ENCODE results near the gene FREM3.

FREM3 gene

GRCh38 chr4:143598816-143599215 is 101.7 kb downstream of the FREM3 start:
- H3K36me3 ChIP-seq (ENCODE audit: low read length) = no peaks in the 10 kb centered on the region
- H3F3A ChIP-seq (ENCODE audit: insufficient read depth) = no peaks in the 10 kb centered on the region
- H3K9me3 ChIP-seq (ENCODE audit: insufficient read depth, low read length) = no peaks in the 10 kb centered on the region
- no peaks in the 10 kb centered on the region for H3K27me3 ChIP-seq (ENCODE audit: low read length)
- H3K27ac ChIP-seq (ENCODE audit: low read depth, low read length) = no peak overlapping the region
- TF ChIP-seq EZH2phosphoT487 (conservative IDR thresholded peaks at IDR 0.05; ENCODE audit: low read length) = no peak
- no peak for TF ChIP-seq CTCF (IDR thresholded peaks at IDR 0.05; ENCODE audit: insufficient read depth, low read length, poor library complexity, severe bottlenecking)
- no peaks in the 10 kb centered on the region for H3K9me2 ChIP-seq (replicated peaks; ENCODE audit: insufficient read depth, low read length)
- H2AFZ ChIP-seq (ENCODE audit: low read depth, low read length, severe bottlenecking) = no peak overlapping the region
- no peaks in the 10 kb centered on the region for H4K20me1 ChIP-seq (ENCODE audit: low read depth, low read length)
- no peak overlapping the region for H3K4me2 ChIP-seq (ENCODE audit: low read depth, low read length, poor library complexity, severe bottlenecking)
- no peak overlapping the region for H3K4me3 ChIP-seq (ENCODE audit: insufficient read depth, low read length, poor library complexity, severe bottlenecking)
- no peaks in the 10 kb centered on the region for H3K79me2 ChIP-seq (ENCODE audit: insufficient read depth, low read length)
- no peak overlapping the region for H3K9ac ChIP-seq (ENCODE audit: low read length)

GRCh38 chr4:143597276-143597675 is 103.2 kb downstream of the FREM3 start:
- H3K9me2 ChIP-seq (replicated peaks; ENCODE audit: insufficient read depth, low read length) = no peaks in the 10 kb centered on the region
- no peak overlapping the region for H3K9ac ChIP-seq (ENCODE audit: low read length)
- no peak overlapping the region for H3K4me2 ChIP-seq (ENCODE audit: low read depth, low read length, poor library complexity, severe bottlenecking)
- no peak overlapping the region for H2AFZ ChIP-seq (ENCODE audit: low read depth, low read length, severe bottlenecking)
- H3K9me3 ChIP-seq (ENCODE audit: insufficient read depth, low read length) = no peaks in the 10 kb centered on the region
- no peaks in the 10 kb centered on the region for H3F3A ChIP-seq (ENCODE audit: insufficient read depth)
- no peaks in the 10 kb centered on the region for H3K79me2 ChIP-seq (ENCODE audit: insufficient read depth, low read length)
- no peak overlapping the region for H3K4me3 ChIP-seq (ENCODE audit: insufficient read depth, low read length, poor library complexity, severe bottlenecking)
- TF ChIP-seq EZH2phosphoT487 (conservative IDR thresholded peaks at IDR 0.05; ENCODE audit: low read length) = no peak
- TF ChIP-seq CTCF (IDR thresholded peaks at IDR 0.05; ENCODE audit: insufficient read depth, low read length, poor library complexity, severe bottlenecking) = no peak
- H3K27me3 ChIP-seq (ENCODE audit: low read length) = no peaks in the 10 kb centered on the region
- H4K20me1 ChIP-seq (ENCODE audit: low read depth, low read length) = no peaks in the 10 kb centered on the region
- no peak overlapping the region for H3K27ac ChIP-seq (ENCODE audit: low read depth, low read length)
- no peaks in the 10 kb centered on the region for H3K36me3 ChIP-seq (ENCODE audit: low read length)

DNA sequence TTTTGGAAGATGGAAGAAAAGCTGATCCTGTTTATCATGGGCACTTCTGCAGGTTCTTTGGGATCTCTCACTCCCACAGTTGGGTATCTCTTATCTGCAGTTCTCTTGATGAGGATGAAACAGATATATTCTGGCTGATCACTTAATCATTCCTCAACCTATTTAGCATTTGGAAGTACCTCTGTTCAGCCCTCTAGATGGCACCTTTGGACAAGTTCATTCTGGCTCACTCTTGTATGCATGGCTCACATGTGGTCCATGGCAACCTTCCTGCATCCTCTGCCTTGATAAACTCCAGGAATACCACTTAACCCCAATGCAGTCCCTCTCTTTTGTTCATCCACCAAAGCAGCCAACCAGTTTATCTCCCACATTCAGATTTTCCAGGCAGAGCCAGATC is 112.8 kb downstream of the FREM3 start:
- no peaks in the 10 kb centered on the region for H3K36me3 ChIP-seq (ENCODE audit: low read length)
- no peaks in the 10 kb centered on the region for H3K79me2 ChIP-seq (ENCODE audit: insufficient read depth, low read length)
- no peaks in the 10 kb centered on the region for H3F3A ChIP-seq (ENCODE audit: insufficient read depth)
- no peak overlapping the region for H3K9ac ChIP-seq (ENCODE audit: low read length)
- no peaks in the 10 kb centered on the region for H3K27me3 ChIP-seq (ENCODE audit: low read length)
- no peak overlapping the region for H3K4me3 ChIP-seq (ENCODE audit: insufficient read depth, low read length, poor library complexity, severe bottlenecking)
- TF ChIP-seq EZH2phosphoT487 (conservative IDR thresholded peaks at IDR 0.05; ENCODE audit: low read length) = no peak
- no peak for TF ChIP-seq CTCF (IDR thresholded peaks at IDR 0.05; ENCODE audit: insufficient read depth, low read length, poor library complexity, severe bottlenecking)
- H4K20me1 ChIP-seq (ENCODE audit: low read depth, low read length) = no peaks in the 10 kb centered on the region
- no peak overlapping the region for H2AFZ ChIP-seq (ENCODE audit: low read depth, low read length, severe bottlenecking)
- no peaks in the 10 kb centered on the region for H3K9me2 ChIP-seq (replicated peaks; ENCODE audit: insufficient read depth, low read length)
- no peak overlapping the region for H3K27ac ChIP-seq (ENCODE audit: low read depth, low read length)
- H3K9me3 ChIP-seq (ENCODE audit: insufficient read depth, low read length) = no peaks in the 10 kb centered on the region
- no peak overlapping the region for H3K4me2 ChIP-seq (ENCODE audit: low read depth, low read length, poor library complexity, severe bottlenecking)

Measured in SU-DHL-6 (cell line).